KMS-11 (cell line): ENCODE data around the gene PRDM16.

ENCODE experiments used
- H2AFZ ChIP-seq: fragments of 200-600 bp; sonication (generic); 2 replicates; pipeline ENCODE4 v1.6.1; 2016; ENCODE audit warnings: antibody characterized with exemption, mixed run types, low read depth
- H3K27ac ChIP-seq: fragments of 200-600 bp; sonication (generic); 2 replicates; pipeline ENCODE4 v1.6.1; 2016; ENCODE audit warnings: mild to moderate bottlenecking, mixed run types
- H3K27me3 ChIP-seq: fragments of 200-600 bp; sonication (generic); 2 replicates; pipeline ENCODE4 v1.6.1; 2017; ENCODE audit warnings: mild to moderate bottlenecking, low read depth, mixed run types, moderate library complexity; ENCODE audit not compliant: insufficient read depth
- H3K36me3 ChIP-seq: fragments of 200-600 bp; sonication (generic); 2 replicates; pipeline ENCODE4 v1.6.1; 2017; ENCODE audit warnings: mild to moderate bottlenecking, mixed run types; ENCODE audit not compliant: insufficient read depth
- H3K4me1 ChIP-seq: fragments of 200-600 bp; sonication (generic); 2 replicates; pipeline ENCODE4 v1.6.1; 2016; ENCODE audit warnings: mild to moderate bottlenecking, low read depth, mixed run types; ENCODE audit not compliant: poor library complexity, severe bottlenecking
- H3K4me2 ChIP-seq: fragments of 200-600 bp; sonication (generic); 2 replicates; pipeline ENCODE4 v1.7.0; 2016; ENCODE audit warnings: mild to moderate bottlenecking, mixed run types
- H3K4me3 ChIP-seq: fragments of 200-600 bp; sonication (generic); IDR thresholded peaks from 2 replicates; pipeline ENCODE4 v1.6.1; 2017; ENCODE audit warnings: low read depth, low read length, mixed read lengths; ENCODE audit not compliant: insufficient read depth
- H3K79me2 ChIP-seq: fragments of 200-600 bp; sonication (generic); 2 replicates; pipeline ENCODE4 v1.6.1; 2016; ENCODE audit warnings: low read depth, mixed run types; ENCODE audit not compliant: insufficient read depth
- H3K9ac ChIP-seq: fragments of 200-600 bp; sonication (generic); 2 replicates; pipeline ENCODE4 v1.6.1; 2016; ENCODE audit warnings: mild to moderate bottlenecking, mixed run types
- H4K20me1 ChIP-seq: fragments of 200-600 bp; sonication (generic); 2 replicates; pipeline ENCODE4 v1.6.1; 2016; ENCODE audit warnings: mild to moderate bottlenecking, mixed run types; ENCODE audit not compliant: insufficient read depth
- CTCF ChIP-seq: fragments of 200-600 bp; sonication (generic); conservative IDR thresholded peaks from 2 replicates; pipeline ENCODE4 v1.6.1; 2017; ENCODE audit warnings: low read depth, mild to moderate bottlenecking, antibody characterized with exemption, low read length, moderate library complexity, mixed read lengths

Gene PRDM16

GRCh38 chr1:3094863-3095780 is 26.1 kb downstream of the PRDM16 start:
- TF ChIP-seq CTCF: no peak
- H2AFZ ChIP-seq: no peak overlapping the region
- no peaks in the 10 kb centered on the region for H3K36me3 ChIP-seq
- H3K79me2 ChIP-seq: no peaks in the 10 kb centered on the region
- H3K4me1 ChIP-seq: no peaks in the 10 kb centered on the region
- H4K20me1 ChIP-seq: no peaks in the 10 kb centered on the region
- peaks cover 51% of the 10 kb centered on the region for H3K27me3 ChIP-seq
- no peak overlapping the region for H3K4me2 ChIP-seq
- H3K9ac ChIP-seq: no peak overlapping the region
- no peak overlapping the region for H3K4me3 ChIP-seq
- no peak overlapping the region for H3K27ac ChIP-seq

GRCh38 chr1:3096345-3096744 is 27.3 kb downstream of the PRDM16 start:
- Histone ChIP-seq H3K4me3 (no peak overlapping the region), H3K27me3 (peaks cover 53% of the 10 kb centered on the region), H3K4me1 (no peaks in the 10 kb centered on the region), H3K79me2 (no peaks in the 10 kb centered on the region), H3K9ac (no peak overlapping the region), H3K27ac (no peak overlapping the region), H3K4me2 (no peak overlapping the region), H4K20me1 (no peaks in the 10 kb centered on the region), H2AFZ (no peak overlapping the region), H3K36me3 (no peaks in the 10 kb centered on the region)
- TF ChIP-seq CTCF: no peak

DNA sequence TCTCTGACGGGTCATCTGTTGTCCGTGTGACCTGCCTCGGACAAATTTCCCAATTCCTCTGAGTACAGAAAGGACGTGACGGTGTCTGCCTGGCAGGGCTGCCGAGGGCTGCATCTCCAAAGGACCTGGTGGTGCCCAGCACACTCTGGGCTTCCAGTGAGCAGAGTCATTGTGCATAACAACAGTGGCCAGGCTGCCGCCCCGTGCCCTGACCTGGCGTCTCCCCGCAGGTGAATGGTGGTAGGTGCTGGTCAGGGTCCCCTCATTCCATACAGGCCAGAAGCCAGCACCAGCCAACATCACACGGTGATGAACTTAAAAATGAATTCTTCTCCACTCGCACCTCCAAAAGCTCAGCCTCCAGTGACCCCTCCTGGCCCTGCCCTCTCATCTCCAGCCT is 28.2 kb downstream of the PRDM16 start:
- no peaks in the 10 kb centered on the region for H3K79me2 ChIP-seq
- H3K27me3 ChIP-seq: peaks cover 53% of the 10 kb centered on the region
- H3K4me1 ChIP-seq: no peaks in the 10 kb centered on the region
- no peaks in the 10 kb centered on the region for H4K20me1 ChIP-seq
- no peak overlapping the region for H3K4me2 ChIP-seq
- no peak overlapping the region for H3K9ac ChIP-seq
- no peaks in the 10 kb centered on the region for H3K36me3 ChIP-seq
- no peak overlapping the region for H3K27ac ChIP-seq
- H2AFZ ChIP-seq: no peak overlapping the region
- no peak for TF ChIP-seq CTCF
- no peak overlapping the region for H3K4me3 ChIP-seq

GRCh38 chr1:3097861-3098260 is 28.9 kb downstream of the PRDM16 start:
- Histone ChIP-seq H3K79me2 (no peaks in the 10 kb centered on the region), H3K36me3 (no peaks in the 10 kb centered on the region), H3K4me3 (no peak overlapping the region), H4K20me1 (no peaks in the 10 kb centered on the region), H3K4me1 (no peaks in the 10 kb centered on the region), H3K27ac (no peak overlapping the region), H3K4me2 (no peak overlapping the region), H3K9ac (no peak overlapping the region), H3K27me3 (peaks cover 52% of the 10 kb centered on the region), H2AFZ (no peak overlapping the region)
- TF ChIP-seq CTCF: no peak
